Lung (tissue), 12 donors: ENCODE results near the gene YJU2. TPM values are rescaled to one million over a fixed set of nuclear protein-coding genes. Genes with fewer than 3 reads are reported as not detected.
"Not testable (repeated sequence)": the region's sequence is repeated elsewhere in the genome, so short reads cannot be mapped to it uniquely, and the experiment has no call there.

Source experiments
- ATAC-seq: fragments of 200-7000 bp; cut with Tn5 transposase; one replicate; pipeline ENCODE4 v1.9.1; 2020; ENCODE audit warnings: moderate number of reproducible peaks; ENCODE audit not compliant: insufficient read depth, low FRiP score
- DNase-seq, 3 donors: peaks; one replicate each; pipeline ENCODE4 v3.0.0-alpha.2; 2013 to 2017
- H3K27ac ChIP-seq, 2 donors: one replicate each; pipeline ENCODE4 v1.5.1; 2013; ENCODE audit warnings: mild to moderate bottlenecking in 2 of 2, moderate library complexity in 2 of 2, control low read depth in 1 of 2, inconsistent platforms in 1 of 2, low read depth in 1 of 2, low read length in 1 of 2
- H3K27me3 ChIP-seq, 3 donors: one replicate each; pipeline ENCODE4 v1.5.1; 2013; ENCODE audit warnings: low read length in 2 of 3; ENCODE audit not compliant: control insufficient read depth in 3 of 3, insufficient read depth in 3 of 3
- H3K36me3 ChIP-seq, 4 donors: one replicate each; pipeline ENCODE4 v1.5.1; 2013; ENCODE audit warnings: low read length in 4 of 4, mild to moderate bottlenecking in 1 of 4, moderate library complexity in 1 of 4; ENCODE audit not compliant: control insufficient read depth in 4 of 4, insufficient read depth in 4 of 4
- H3K4me1 ChIP-seq, 5 donors: one replicate each; pipeline ENCODE4 v1.5.1; 2013; ENCODE audit warnings: low read length in 5 of 5, mild to moderate bottlenecking in 2 of 5, moderate library complexity in 1 of 5; ENCODE audit not compliant: control insufficient read depth in 5 of 5, insufficient read depth in 5 of 5
- H3K4me3 ChIP-seq: one replicate; pipeline ENCODE4 v1.5.1; 2013; ENCODE audit warnings: mild to moderate bottlenecking, control low read depth, moderate library complexity
- H3K9ac ChIP-seq, 2 donors: one replicate each; pipeline ENCODE4 v1.5.1; 2013; ENCODE audit warnings: low read length in 2 of 2, control low read depth in 1 of 2; ENCODE audit not compliant: insufficient read depth in 1 of 2
- H3K9me3 ChIP-seq, 4 donors: one replicate each; pipeline ENCODE4 v1.5.1; 2013; ENCODE audit warnings: low read length in 3 of 4, mild to moderate bottlenecking in 1 of 4, moderate library complexity in 1 of 4; ENCODE audit not compliant: control insufficient read depth in 4 of 4, insufficient read depth in 3 of 4
- WGBS, 2 donors: extraction: QIAGEN DNeasy Blood & Tissue Kit; methylation state at CpG; one replicate each; pipeline ENCODE4 v1.1.7; 2013; 5-methylcytosine and 5-hydroxymethylcytosine counted together
- polyA plus RNA-seq, 2 donors: library from polyadenylated mRNA; stranded (reverse); fragments of 200-250 nt; gene quantifications; one replicate each; pipeline ENCODE4 v1.2.1, GENCODE V29; 2013
- total RNA-seq, 2 donors: library from RNA; depleted of rRNA in 1 of 2; stranded (reverse); fragments of >200 nt in 1 of 2; gene quantifications; one replicate each; pipeline ENCODE4 v1.2.1, GENCODE V29; 2014 to 2021
- TF ChIP-seq, protein P1 (sequence below): IDR thresholded peaks from 2 replicates; pipeline ENCODE4 v1.5.1; 2012; ENCODE audit warnings: mild to moderate bottlenecking; ENCODE audit errors: control extremely low read depth, extremely low read depth
- donor health status: control.
- donor health status: control.
- donor health status: Bipolar disorder and iron deficiency.
- donor health status: healthy.
- donor health status: DM: yes; HTN: yes; CAD: no.

The YJU2 gene
- total and polyA plus RNA-seq, 4 donors: 11.2 to 44.2 (median 26.5) TPM

DNA sequence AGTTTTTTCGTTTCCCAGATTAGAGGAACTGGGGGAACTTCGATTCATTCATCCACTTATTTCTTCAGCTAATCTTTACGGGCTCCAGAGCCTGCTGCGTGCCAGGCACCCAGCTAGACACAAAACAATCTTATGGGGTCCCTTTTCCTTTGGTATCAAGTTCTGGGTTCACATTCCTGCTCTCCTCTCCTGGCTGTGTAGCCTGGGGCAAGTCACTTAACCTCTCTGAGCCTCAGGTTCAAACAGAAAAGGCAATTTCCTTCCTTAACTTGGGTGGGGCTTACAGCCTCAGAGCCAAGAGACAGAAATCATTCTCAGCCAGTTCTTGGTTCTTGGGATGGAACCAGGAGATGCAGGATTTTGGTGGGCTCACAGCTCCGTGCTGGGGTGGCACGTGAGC is 38.1 kb downstream of the YJU2 start:
- WGBS, 2 donors: 71 to 79% methylated on average over 6 of the region's 6 CpGs
- H3K9me3 ChIP-seq: no peaks in the 10 kb centered on the region
- H3K36me3 ChIP-seq: no peaks in the 10 kb centered on the region
- H3K27me3 ChIP-seq: peaks cover 5 to 18% (median 13%) of the 10 kb centered on the region in 3 donors
- TF ChIP-seq, protein P1, sequence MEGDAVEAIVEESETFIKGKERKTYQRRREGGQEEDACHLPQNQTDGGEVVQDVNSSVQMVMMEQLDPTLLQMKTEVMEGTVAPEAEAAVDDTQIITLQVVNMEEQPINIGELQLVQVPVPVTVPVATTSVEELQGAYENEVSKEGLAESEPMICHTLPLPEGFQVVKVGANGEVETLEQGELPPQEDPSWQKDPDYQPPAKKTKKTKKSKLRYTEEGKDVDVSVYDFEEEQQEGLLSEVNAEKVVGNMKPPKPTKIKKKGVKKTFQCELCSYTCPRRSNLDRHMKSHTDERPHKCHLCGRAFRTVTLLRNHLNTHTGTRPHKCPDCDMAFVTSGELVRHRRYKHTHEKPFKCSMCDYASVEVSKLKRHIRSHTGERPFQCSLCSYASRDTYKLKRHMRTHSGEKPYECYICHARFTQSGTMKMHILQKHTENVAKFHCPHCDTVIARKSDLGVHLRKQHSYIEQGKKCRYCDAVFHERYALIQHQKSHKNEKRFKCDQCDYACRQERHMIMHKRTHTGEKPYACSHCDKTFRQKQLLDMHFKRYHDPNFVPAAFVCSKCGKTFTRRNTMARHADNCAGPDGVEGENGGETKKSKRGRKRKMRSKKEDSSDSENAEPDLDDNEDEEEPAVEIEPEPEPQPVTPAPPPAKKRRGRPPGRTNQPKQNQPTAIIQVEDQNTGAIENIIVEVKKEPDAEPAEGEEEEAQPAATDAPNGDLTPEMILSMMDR: no peak
- ATAC-seq (no peak), DNase-seq (no peak)
- no peaks in the 10 kb centered on the region for H3K4me1 ChIP-seq
- H3K9ac ChIP-seq: no peak overlapping the region
- H3K27ac ChIP-seq: no peak overlapping the region
- no peak overlapping the region for H3K4me3 ChIP-seq

DNA sequence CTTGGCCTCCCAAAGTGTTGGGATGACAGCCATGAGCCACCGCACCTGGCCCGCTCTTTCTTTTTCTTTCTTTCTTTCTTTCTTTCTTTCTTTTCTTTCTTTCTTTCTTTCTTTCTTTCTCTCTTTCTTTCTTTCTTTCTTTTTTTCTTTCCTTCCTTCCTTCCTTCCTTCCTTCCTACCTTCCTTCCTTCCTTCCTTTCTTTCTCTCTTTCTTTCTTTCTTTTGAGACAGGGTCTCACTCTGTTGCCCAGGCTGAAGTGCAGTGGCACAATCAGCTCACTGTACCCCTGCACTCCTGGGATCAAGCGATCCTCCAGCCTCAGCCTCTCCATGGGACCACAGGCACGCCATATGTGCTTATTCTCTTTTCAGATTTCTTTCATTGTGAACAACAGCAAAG is 39.3 kb downstream of the YJU2 start:
- 82 to 87% methylated on average over 4 of the region's 4 CpGs for WGBS, 2 donors
- not testable (repeated sequence) for H3K27me3 ChIP-seq, H3K36me3 ChIP-seq, H3K4me1 ChIP-seq, H3K27ac ChIP-seq, DNase-seq, H3K9me3 ChIP-seq, H3K4me3 ChIP-seq, H3K9ac ChIP-seq, ATAC-seq

DNA sequence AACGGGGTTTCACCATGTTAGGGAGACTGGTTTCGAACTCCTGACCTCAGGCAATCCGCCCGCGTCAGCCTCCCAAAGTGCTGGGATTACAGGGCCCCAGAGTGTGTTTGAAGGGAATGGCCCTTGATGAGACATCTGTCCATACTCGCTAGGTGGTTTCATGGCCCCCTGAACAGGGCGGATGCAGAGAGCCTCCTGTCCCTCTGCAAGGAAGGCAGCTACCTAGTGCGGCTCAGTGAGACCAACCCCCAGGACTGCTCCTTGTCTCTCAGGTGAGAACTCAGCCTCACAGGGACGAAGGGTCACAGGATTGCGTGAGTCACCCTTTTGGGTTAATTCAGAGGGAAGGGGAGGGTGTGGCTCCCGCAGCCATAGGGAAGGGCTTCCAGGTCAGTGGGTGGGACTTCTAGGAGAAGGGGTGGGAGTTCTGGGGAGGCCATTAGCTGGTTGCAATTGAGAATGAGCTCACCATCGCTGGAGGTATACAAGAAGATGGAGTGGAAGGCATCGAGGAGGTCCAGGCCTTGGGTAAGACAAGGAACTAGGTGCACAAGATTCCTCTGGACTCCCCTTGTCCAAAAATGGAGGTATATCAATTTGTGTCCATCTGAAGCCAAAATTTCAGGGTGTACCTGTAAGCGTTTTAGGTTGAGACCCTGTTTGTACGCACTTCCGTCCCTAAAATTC is 41.4 kb downstream of the YJU2 start:
- Histone ChIP-seq H3K4me3 (no peak overlapping the region), H3K27me3 (no peaks in the 10 kb centered on the region), H3K27ac (no peak overlapping the region), H3K4me1 (no peaks in the 10 kb centered on the region), H3K9me3 (peaks cover 0 to 3% (median 0%) of the 10 kb centered on the region in 4 donors), H3K9ac (no peak overlapping the region), H3K36me3 (no peaks in the 10 kb centered on the region)
- TF ChIP-seq, protein P1: no peak
- DNase-seq (no peak), ATAC-seq (no peak)
- 81 to 83% methylated on average over 16 of the region's 16 CpGs for WGBS, 2 donors

DNA sequence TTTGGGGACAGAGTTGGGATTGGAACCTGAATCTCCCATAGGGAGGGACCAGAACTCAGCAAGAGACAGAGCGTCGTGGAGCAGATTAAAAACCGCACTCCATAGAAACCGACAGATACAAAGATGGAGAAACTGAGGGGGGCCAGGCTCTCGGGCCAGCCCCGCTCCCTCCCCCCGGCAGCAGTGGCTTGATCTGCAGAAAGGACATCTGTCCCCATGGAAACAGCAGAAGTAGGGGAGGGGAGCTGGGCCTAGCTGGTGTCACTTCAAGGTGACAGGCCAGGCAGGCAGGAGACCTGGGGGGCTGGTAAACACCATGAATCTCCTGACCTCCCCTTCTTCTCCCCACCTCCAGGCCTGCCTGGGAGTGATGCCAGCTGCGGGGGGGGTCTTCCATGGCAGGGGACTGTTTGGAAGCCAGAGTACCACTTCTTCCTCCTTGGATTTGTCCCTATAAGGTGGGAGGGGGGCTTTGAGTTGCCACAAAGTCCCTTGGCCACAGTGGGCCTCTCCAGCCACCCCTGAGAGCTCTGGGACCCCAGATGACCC is 44.4 kb downstream of the YJU2 start:
- H3K9ac ChIP-seq: no peak overlapping the region
- no peaks in the 10 kb centered on the region for H3K27me3 ChIP-seq
- no peaks in the 10 kb centered on the region for H3K36me3 ChIP-seq
- no peak for DNase-seq
- H3K27ac ChIP-seq: no peak overlapping the region
- peaks cover 0 to 3% (median 0%) of the 10 kb centered on the region in 4 donors for H3K9me3 ChIP-seq
- no peak for ATAC-seq
- H3K4me1 ChIP-seq: peaks cover 0 to 1% (median 0%) of the 10 kb centered on the region in 5 donors
- WGBS, 2 donors: 68 to 73% methylated on average over 8 of the region's 8 CpGs
- TF ChIP-seq, protein P1: no peak
- no peak overlapping the region for H3K4me3 ChIP-seq
